Measurements from ENCODE around the gene ROR1.

The ROR1 gene

DNA sequence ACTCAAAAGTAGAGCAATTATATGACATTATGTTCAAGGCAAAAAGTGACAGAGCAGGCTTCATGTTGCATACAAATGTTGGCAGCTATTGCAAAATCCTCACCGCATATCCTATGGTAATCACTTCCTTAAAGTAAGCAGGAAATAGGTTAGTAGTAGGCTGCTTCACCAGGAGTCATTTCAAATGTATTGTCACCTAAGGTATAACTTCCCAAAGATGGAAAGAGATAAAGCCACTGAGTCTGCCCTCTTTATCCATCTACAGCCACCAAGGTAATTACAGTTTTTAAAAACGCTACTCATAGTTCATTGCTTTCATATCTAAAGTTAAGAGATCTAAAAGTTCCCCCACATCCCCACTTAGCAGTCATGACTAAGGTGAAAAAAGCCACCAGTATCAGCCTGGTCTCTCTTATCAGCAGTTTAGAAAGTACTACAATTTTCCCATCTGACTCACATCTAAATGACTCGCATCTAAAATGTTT lies 398.0 kb downstream of the ROR1 start (continued):
- TF ChIP-seq, protein P1, sequence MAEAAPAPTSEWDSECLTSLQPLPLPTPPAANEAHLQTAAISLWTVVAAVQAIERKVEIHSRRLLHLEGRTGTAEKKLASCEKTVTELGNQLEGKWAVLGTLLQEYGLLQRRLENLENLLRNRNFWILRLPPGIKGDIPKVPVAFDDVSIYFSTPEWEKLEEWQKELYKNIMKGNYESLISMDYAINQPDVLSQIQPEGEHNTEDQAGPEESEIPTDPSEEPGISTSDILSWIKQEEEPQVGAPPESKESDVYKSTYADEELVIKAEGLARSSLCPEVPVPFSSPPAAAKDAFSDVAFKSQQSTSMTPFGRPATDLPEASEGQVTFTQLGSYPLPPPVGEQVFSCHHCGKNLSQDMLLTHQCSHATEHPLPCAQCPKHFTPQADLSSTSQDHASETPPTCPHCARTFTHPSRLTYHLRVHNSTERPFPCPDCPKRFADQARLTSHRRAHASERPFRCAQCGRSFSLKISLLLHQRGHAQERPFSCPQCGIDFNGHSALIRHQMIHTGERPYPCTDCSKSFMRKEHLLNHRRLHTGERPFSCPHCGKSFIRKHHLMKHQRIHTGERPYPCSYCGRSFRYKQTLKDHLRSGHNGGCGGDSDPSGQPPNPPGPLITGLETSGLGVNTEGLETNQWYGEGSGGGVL (tag by site-specific recombination; IDR thresholded peaks at IDR 0.05): peak; percentile 53
- TF ChIP-seq MZF1 (tag by site-specific recombination; IDR thresholded peaks at IDR 0.05; ENCODE audit: borderline replicate concordance) (peak; percentile 61; the same call in 1 of the 2 replicates), SP7 (tag by site-specific recombination; IDR thresholded peaks at IDR 0.05) (peak; percentile 10; the same call in 1 of the 2 replicates), YY1 (tag by site-specific recombination; IDR thresholded peaks at IDR 0.05) (no peak)

DNA sequence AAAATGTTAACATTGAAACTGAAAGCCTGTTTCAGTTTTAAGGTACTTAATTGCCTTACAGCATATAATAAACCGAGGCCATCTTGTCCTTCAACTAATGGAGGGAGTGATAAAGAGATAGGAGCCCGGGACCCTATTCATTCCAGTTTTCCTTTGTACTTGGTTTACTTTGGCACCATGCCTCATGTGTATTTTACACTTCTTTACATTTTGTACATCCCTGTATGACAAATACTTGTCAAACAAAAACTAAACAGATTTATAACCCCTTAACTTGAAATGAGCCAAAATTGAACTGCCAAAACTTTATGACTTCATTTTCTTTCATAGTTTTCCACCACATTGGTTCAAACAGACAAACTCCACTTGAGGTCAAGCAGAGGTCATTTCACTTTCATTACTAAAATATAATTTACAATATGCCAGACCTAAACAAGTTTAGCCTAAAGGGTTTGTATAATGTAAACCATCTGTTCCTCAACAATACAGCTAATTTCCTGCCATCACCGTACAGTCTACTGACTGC lies 398.7 kb downstream of the ROR1 start:
- Histone ChIP-seq H3K36me3 (ENCODE audit: control insufficient read depth in 2 of 2, insufficient read depth in 1 of 2, low read length in 2 of 2) (peaks cover 0 to 2% of the 10 kb centered on the region in 2 experiments; a peak in 1 of 3 replicates), H3K27ac (ENCODE audit: extremely low read depth, low read depth, low read length) (peak overlapping the region; percentile 82), H3K9me3 (ENCODE audit: control insufficient read depth, insufficient read depth, low read depth, low read length) (no peaks in the 10 kb centered on the region), H3K4me1 (ENCODE audit: control insufficient read depth, insufficient read depth, low read length) (peaks cover 12% of the 10 kb centered on the region), H3K4me3 (ENCODE audit: low read depth, low read length) (no peak overlapping the region)
- ChIA-PET POLR2A (no interaction called here), CTCF (interaction anchor here (0.7 to 1.4 kb wide), 3 partner anchors 12 to 488 kb away, joined by 3 to 4 read pairs (median 4); no protein-coding TSS in a partner anchor)
- TF ChIP-seq ZNF596 (tag by site-specific recombination; IDR thresholded peaks at IDR 0.05) (peak; percentile 33; the same call in 1 of the 2 replicates), ZNF404 (tag by site-specific recombination; IDR thresholded peaks at IDR 0.05) (no peak), ZNF239 (tag by site-specific recombination; IDR thresholded peaks at IDR 0.05) (no peak), ZNF211 (tag by site-specific recombination; IDR thresholded peaks at IDR 0.05; ENCODE audit: low read depth) (no peak), ZNF629 (tag by site-specific recombination; IDR thresholded peaks at IDR 0.05) (peak; percentile 80), ZNF112 (tag by site-specific recombination; IDR thresholded peaks at IDR 0.05) (no peak), SP3 (tag by site-specific recombination; IDR thresholded peaks at IDR 0.05) (peak; percentile 50), ZXDB (tag by site-specific recombination; IDR thresholded peaks at IDR 0.05) (peak; percentile 80; the same call in 1 of the 2 replicates), ZNF48 (tag by site-specific recombination; IDR thresholded peaks at IDR 0.05) (no peak), ZNF623 (tag by site-specific recombination; IDR thresholded peaks at IDR 0.05) (0 out of 2 replicates have a peak, but pooled peaks have one; percentile 13), GLIS1 (tag by site-specific recombination; IDR thresholded peaks at IDR 0.05) (0 out of 2 replicates have a peak, but pooled peaks have one; percentile 7), ZNF214 (tag by site-specific recombination; IDR thresholded peaks at IDR 0.05; ENCODE audit: borderline replicate concordance) (no peak), SCRT1 (tag by site-specific recombination; IDR thresholded peaks at IDR 0.05; ENCODE audit: borderline replicate concordance) (peak; percentile 10; the same call in 1 of the 2 replicates), KLF1 (tag by site-specific recombination; IDR thresholded peaks at IDR 0.05) (no peak), ZEB2 (tag by site-specific recombination; IDR thresholded peaks at IDR 0.05) (peak; percentile 81), ZNF843 (tag by site-specific recombination; IDR thresholded peaks at IDR 0.05) (peak; percentile 96), ZNF660 (tag by site-specific recombination; IDR thresholded peaks at IDR 0.05) (peak; percentile 49; the same call in 1 of the 2 replicates)
- TF ChIP-seq, protein P2, sequence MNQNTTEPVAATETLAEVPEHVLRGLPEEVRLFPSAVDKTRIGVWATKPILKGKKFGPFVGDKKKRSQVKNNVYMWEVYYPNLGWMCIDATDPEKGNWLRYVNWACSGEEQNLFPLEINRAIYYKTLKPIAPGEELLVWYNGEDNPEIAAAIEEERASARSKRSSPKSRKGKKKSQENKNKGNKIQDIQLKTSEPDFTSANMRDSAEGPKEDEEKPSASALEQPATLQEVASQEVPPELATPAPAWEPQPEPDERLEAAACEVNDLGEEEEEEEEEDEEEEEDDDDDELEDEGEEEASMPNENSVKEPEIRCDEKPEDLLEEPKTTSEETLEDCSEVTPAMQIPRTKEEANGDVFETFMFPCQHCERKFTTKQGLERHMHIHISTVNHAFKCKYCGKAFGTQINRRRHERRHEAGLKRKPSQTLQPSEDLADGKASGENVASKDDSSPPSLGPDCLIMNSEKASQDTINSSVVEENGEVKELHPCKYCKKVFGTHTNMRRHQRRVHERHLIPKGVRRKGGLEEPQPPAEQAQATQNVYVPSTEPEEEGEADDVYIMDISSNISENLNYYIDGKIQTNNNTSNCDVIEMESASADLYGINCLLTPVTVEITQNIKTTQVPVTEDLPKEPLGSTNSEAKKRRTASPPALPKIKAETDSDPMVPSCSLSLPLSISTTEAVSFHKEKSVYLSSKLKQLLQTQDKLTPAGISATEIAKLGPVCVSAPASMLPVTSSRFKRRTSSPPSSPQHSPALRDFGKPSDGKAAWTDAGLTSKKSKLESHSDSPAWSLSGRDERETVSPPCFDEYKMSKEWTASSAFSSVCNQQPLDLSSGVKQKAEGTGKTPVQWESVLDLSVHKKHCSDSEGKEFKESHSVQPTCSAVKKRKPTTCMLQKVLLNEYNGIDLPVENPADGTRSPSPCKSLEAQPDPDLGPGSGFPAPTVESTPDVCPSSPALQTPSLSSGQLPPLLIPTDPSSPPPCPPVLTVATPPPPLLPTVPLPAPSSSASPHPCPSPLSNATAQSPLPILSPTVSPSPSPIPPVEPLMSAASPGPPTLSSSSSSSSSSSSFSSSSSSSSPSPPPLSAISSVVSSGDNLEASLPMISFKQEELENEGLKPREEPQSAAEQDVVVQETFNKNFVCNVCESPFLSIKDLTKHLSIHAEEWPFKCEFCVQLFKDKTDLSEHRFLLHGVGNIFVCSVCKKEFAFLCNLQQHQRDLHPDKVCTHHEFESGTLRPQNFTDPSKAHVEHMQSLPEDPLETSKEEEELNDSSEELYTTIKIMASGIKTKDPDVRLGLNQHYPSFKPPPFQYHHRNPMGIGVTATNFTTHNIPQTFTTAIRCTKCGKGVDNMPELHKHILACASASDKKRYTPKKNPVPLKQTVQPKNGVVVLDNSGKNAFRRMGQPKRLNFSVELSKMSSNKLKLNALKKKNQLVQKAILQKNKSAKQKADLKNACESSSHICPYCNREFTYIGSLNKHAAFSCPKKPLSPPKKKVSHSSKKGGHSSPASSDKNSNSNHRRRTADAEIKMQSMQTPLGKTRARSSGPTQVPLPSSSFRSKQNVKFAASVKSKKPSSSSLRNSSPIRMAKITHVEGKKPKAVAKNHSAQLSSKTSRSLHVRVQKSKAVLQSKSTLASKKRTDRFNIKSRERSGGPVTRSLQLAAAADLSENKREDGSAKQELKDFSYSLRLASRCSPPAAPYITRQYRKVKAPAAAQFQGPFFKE (tag by site-specific recombination; IDR thresholded peaks at IDR 0.05; ENCODE audit: borderline replicate concordance): no peak
- TF ChIP-seq, protein P3, sequence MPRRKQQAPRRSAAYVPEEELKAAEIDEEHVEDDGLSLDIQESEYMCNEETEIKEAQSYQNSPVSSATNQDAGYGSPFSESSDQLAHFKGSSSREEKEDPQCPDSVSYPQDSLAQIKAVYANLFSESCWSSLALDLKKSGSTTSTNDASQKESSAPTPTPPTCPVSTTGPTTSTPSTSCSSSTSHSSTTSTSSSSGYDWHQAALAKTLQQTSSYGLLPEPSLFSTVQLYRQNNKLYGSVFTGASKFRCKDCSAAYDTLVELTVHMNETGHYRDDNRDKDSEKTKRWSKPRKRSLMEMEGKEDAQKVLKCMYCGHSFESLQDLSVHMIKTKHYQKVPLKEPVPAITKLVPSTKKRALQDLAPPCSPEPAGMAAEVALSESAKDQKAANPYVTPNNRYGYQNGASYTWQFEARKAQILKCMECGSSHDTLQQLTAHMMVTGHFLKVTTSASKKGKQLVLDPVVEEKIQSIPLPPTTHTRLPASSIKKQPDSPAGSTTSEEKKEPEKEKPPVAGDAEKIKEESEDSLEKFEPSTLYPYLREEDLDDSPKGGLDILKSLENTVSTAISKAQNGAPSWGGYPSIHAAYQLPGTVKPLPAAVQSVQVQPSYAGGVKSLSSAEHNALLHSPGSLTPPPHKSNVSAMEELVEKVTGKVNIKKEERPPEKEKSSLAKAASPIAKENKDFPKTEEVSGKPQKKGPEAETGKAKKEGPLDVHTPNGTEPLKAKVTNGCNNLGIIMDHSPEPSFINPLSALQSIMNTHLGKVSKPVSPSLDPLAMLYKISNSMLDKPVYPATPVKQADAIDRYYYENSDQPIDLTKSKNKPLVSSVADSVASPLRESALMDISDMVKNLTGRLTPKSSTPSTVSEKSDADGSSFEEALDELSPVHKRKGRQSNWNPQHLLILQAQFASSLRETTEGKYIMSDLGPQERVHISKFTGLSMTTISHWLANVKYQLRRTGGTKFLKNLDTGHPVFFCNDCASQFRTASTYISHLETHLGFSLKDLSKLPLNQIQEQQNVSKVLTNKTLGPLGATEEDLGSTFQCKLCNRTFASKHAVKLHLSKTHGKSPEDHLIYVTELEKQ (tag by site-specific recombination; IDR thresholded peaks at IDR 0.05; ENCODE audit: borderline replicate concordance): peak; percentile 63; the same call in 1 of the 2 replicates
- TF ChIP-seq, protein P4, sequence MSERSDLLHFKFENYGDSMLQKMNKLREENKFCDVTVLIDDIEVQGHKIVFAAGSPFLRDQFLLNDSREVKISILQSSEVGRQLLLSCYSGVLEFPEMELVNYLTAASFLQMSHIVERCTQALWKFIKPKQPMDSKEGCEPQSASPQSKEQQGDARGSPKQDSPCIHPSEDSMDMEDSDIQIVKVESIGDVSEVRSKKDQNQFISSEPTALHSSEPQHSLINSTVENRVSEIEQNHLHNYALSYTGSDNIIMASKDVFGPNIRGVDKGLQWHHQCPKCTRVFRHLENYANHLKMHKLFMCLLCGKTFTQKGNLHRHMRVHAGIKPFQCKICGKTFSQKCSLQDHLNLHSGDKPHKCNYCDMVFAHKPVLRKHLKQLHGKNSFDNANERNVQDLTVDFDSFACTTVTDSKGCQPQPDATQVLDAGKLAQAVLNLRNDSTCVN (tag by site-specific recombination; optimal IDR thresholded peaks at IDR 0.05): no peak

Measured in HEK293 (cell line).